Hematopoietic multipotent progenitor cell treated with erythropoietin and hydrocortisone succinate and interleukin-3 and kit ligand, for 4 days (in vitro differentiated cells): Measurements from ENCODE around the gene KCNT2.
"Not testable (repeated sequence)": the region's sequence is repeated elsewhere in the genome, so short reads cannot be mapped to it uniquely, and the experiment has no call there.

Experiments
- DNase-seq: peaks from one replicate; pipeline ENCODE4 v3.0.0-alpha.2; 2015

KCNT2 gene

GRCh38 chr1:196608390-196609369 is at the start of gene KCNT2:
Gene KCNT2, minus strand, starts transcription at chr1:196608440. Its CDS starts 131 bp downstream, at chr1:196608309.
- peak; percentile 58 for DNase-seq

GRCh38 chr1:196655494-196655893 is 47.3 kb upstream of the KCNT2 start:
- no peak for DNase-seq

DNA sequence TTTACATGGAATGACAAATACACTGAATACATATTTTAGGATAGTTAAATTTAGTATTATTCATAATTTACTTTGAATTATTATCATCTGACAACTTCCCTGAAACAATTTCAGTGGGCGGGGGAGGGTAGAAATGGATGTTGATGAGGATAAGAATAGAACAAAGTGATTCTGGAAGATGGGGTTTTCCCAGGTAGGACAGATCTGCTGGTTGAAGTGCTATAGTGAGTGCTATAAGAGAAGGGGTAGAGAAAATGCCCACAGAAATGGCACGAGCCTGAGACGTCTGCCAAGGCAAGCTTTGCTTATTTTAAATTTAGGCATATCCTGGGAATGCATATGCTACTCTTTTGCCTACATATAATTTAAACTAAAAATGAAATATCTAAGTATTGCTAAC is 46.8 kb upstream of the KCNT2 start:
- no peak for DNase-seq

DNA sequence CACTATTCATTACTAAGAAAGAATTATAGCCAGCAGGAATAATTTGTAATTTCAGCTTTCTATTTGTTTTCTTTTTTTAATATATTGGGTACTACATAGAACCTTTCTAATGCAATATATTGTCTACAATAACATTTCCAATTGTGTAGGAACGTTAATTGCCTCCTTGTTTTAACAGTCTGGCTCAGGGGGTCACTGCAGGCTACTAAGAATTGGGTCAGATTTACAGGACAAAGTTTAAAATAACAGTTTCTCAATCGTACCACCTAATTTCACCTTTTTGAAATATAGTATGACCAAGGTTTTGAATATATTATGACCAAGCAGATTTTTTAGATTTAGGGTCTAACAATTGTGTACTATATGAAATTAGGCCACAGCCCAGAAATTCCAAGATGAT is 46.0 kb upstream of the KCNT2 start:
- DNase-seq: no peak

DNA sequence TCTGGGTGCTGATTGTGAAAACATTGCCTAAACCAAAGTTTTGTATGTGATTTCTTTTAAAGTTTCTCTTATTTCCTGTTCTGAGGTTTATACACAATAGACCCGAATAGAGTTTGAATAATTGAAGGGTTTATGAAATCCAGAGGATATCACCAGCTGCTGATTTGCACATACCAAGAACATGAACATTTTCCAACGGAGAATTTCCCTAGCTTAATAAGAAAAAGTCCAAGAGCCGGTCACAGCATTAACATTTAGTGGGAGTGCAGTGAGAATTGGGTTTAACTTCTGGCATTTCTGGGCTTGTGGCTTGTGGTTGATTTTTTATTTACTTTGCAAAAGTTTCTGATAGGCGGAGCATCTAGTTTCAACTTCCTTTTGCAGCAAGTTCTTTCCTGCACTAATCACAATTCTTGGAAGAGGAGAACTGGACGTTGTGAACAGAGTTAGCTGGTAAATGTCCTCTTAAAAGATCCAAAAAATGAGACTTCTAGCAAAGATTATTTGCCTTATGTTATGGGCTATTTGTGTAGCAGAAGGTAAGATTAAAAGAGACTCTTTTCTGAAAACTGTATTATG is 43.5 kb upstream of the KCNT2 start, which contains the start of gene CFH:
Gene CFH, plus strand, starts transcription at position 407 of the 579 bp plus-strand sequence. Its CDS starts 75 bp downstream, at position 482.
- peak; percentile 76 for DNase-seq

DNA sequence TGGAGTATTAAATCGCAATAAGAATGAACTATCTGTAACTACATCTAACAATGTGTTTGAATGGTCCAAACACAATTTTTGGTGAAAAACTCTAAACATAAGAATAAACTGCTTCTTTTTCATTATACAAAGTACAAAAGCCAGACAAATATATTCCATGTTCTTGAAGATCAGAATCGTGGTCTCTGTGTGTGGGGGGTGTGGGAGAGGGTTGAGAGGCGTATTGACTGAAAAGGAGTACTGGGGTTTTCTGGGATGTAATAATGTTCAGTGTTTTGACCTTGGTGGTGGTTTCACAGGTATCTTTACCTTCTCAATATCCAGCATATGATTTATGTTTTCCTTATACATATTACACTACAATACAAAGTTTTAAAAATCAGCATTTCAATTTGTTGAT is 42.8 kb upstream of the KCNT2 start:
- DNase-seq: no peak

GRCh38 chr1:196650403-196650802 is 42.2 kb upstream of the KCNT2 start:
- DNase-seq: no peak

DNA sequence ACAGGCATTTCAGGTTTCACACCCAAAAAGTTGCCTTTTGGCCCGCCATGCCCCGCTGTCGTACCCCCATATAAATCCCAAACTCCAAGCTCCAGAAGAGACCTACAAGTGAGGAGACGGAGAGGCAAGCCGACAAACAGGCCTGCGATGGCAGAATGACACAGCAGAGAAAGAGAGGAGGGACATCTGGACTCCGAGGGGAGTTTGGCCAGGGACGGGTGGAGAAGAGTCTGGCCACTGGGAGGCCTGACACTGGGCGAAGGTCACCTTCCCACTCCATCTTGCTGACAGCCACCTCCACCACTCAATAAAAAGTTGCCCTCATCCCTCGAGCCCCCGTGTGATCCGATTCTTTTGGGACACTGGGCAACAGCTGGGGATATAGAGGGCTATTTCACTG is 41.8 kb upstream of the KCNT2 start:
- DNase-seq: no peak

- DNase-seq: no peak
Observed at GRCh38 chr1:196640976-196641375, 32.7 kb upstream of the KCNT2 start.

GRCh38 chr1:196639291-196639690 is 31.1 kb upstream of the KCNT2 start:
- not testable (repeated sequence) for DNase-seq

GRCh38 chr1:196638466-196638865 is 30.2 kb upstream of the KCNT2 start:
- no peak for DNase-seq

DNA sequence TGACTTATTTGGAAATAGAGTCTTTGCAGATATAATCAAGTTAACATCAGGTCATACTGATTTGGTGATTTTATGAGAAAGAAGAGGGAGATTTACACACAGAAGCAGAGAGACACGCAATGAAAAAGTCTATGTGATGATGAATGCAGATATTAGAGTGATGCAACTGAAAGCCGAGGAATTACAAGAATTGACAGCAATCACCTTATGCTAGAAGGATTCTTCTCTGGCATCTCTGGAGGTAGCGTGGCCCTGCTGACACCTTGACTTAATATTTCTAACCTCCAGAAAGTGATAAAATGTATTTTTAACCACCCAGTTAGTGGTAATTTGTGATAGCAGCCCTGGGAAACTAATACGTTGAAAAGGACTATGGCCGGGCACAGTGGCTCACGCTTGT is 29.4 kb upstream of the KCNT2 start:
- no peak for DNase-seq

DNA sequence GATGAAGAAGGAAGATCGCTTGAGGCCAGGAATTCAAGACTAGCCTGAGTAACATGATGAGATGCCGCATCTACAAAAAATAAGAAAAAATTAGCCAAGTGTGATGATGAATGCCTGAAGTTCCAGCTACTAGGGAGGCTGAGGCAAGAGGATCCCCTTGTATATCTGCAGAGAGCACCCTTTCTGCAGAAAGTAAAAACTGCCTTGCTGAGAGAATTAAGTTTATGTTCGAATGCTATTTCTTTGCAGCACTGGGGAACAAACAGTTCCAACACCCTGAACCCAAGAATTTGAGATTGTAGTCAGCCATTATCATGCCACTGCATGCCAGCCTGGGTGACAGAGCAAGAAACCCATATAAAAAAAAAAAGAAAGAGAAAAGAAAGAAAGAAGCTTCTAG is 20.6 kb upstream of the KCNT2 start:
- DNase-seq: no peak

- DNase-seq: no peak
Observed at GRCh38 chr1:196623079-196623478, 14.8 kb upstream of the KCNT2 start.

- DNase-seq: no peak
Observed at GRCh38 chr1:196619721-196620120, 11.5 kb upstream of the KCNT2 start.

DNA sequence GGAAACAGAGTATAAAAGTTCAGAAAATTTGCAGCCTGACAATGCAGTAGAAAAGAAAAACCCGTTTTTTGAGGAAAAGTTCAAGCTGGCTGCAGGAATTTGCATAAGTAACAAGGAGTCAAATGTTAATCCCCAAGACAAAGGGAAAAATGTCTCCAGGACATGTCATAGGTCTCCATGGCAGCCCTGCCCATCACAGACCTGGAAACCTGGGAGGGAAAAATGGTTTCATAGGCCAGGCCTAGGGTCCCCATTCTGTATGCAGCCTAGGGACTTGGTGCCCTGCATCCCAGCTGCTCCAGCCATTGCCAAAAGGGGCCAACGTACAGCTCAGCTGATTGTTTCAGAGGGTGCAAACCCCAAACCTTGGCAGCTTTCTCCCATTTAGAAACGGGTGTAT is 3.6 kb upstream of the KCNT2 start:
- DNase-seq: no peak

DNA sequence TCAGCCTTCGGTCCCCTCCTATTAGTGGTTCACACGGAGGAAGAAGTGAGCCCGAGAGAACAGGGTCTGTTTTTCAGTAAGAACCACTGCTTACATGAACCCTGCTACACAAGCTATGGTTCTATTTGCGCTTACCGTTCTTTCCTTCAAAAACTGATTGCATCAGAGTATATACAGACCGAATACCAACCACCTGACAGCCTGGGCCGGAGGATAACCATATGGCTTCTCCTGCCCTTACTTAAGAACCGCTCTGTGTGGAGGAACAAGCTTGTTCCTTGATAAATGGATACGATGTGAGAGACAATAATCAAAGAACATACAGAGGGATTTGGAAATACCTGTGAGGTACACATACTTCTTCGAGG is 1.1 kb upstream of the KCNT2 start:
- no peak for DNase-seq

GRCh38 chr1:196607981-196608380 is 259 bp downstream of the KCNT2 start:
- DNase-seq: no peak

DNA sequence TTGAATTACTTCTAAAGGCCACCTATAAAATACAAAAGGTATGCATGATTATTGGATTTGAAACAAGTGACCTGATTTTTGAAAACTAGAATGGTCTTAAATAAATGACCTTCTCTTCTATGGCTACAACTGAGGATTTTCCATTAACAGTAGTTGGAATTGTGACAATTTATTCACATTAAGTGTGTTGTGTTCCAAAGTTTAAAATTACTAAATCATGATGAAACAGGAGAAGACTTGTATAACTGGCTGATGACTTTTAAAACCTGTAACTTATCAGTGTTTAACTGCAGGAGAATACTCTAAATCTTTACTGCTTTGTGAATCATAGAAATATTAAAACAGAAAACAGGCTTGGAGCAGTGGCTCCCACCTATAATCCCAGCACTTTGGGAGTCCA is 4.6 kb downstream of the KCNT2 start:
- DNase-seq: no peak

DNA sequence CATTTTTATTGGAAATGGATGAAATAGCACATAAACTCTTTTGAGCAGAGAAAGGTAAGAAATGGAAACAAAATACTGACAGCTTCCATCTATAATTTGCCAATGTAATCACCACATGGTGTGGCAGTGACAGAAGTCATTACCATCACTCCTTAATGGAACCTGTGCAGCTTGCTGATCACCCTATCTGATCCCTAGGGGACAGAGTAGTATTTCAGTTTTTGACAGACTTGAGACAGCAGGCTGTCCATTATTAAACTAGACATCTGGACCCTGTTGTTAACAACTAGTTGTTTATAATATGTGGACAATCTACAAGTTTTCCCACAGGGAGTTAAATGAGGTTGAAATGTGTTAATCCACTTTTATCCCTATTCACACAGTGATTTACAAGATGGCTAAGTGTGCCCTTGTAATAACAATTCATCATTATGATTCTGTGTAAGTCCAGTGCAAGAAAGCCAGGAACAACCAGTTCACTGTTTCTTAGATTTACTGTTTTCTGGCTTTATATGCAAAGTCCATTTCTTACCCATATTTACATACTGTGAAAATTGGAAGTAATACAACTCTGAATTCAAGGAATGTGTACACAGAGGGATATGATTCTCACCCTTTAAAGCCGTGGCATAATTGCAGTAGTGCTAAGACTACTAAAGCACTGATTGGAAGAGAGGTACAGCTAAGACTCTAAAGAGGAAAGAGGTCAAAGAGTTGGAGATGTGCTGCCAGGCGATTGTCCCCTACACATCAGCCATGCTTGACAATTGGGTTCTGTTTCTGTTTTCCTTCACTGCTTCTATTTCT is 9.1 kb downstream of the KCNT2 start:
- DNase-seq: no peak

DNA sequence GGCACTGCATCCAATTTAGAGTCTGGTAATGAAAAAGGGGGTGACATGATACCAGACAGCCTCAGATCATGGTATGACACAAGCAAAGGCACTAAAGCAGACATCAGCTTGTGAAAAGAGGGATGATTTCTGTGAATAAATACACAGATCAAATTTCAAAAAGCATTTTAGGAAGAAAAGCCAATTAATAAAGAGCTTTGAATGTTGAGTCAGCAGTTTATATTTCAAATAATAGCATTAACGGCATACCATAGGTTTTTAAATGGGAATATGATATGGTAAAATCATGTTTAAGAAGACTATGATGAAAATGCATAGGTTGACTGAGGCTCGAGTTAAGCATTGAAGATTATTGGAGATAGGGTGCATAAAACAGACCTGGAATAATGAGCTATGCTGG is 13.5 kb downstream of the KCNT2 start:
- DNase-seq: no peak

DNA sequence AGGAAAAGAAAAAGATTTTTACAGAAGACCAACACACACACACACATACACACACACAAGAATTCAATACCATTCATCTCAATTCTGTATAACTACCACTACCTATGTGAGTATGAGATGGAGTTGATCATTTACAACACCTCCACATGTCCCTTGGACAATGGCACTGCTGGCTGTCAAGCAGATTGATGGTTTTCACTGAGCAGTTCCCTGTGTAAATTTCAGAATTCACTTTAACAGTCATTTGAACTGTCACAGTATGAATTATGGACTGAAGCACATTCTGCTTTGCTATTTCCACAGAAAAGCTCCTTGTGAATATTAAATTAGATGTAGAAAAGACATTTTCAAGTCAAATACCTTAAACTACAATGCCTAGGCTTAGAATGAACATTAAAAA is 14.3 kb downstream of the KCNT2 start:
- DNase-seq: no peak

DNA sequence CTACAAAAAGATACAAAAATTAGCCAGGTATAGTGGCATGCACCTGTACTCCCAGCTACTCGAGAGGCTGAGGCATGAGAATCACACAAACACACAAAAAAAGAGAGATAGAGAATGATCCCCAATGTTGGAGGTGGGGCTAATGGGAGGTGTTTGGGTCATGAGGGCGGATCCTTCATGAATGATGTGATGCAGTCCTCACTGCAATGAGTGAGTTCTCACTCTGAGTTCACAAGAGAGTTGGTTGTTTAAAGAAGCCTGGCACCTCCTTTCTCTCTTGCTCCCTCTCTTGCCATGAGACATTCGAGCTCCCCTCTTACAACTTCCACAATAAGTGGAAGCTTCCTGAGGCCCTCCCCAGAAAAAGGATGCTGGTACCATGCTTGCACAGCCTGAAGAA is 17.3 kb downstream of the KCNT2 start:
- no peak for DNase-seq
